GM19328 (cell line): ENCODE results near the gene ZYX.
A peak's percentile ranks its signal among the peaks of the same experiment; 100 is the strongest.

ENCODE experiments used
- ATAC-seq: cut with Tn5 transposase; IDR thresholded peaks from one replicate; pipeline ENCODE4 v1.9.1; 2021; ENCODE audit warnings: mild to moderate bottlenecking, moderate library complexity; ENCODE audit not compliant: unreplicated experiment

Gene ZYX, protein sequence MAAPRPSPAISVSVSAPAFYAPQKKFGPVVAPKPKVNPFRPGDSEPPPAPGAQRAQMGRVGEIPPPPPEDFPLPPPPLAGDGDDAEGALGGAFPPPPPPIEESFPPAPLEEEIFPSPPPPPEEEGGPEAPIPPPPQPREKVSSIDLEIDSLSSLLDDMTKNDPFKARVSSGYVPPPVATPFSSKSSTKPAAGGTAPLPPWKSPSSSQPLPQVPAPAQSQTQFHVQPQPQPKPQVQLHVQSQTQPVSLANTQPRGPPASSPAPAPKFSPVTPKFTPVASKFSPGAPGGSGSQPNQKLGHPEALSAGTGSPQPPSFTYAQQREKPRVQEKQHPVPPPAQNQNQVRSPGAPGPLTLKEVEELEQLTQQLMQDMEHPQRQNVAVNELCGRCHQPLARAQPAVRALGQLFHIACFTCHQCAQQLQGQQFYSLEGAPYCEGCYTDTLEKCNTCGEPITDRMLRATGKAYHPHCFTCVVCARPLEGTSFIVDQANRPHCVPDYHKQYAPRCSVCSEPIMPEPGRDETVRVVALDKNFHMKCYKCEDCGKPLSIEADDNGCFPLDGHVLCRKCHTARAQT

GRCh38 chr7:143380646-143381426 lies at the start of gene ZYX:
ZYX (plus strand) TSS chr7:143381345; CDS start chr7:143381572, 227 bp downstream.
- ATAC-seq: peak; percentile 82

DNA sequence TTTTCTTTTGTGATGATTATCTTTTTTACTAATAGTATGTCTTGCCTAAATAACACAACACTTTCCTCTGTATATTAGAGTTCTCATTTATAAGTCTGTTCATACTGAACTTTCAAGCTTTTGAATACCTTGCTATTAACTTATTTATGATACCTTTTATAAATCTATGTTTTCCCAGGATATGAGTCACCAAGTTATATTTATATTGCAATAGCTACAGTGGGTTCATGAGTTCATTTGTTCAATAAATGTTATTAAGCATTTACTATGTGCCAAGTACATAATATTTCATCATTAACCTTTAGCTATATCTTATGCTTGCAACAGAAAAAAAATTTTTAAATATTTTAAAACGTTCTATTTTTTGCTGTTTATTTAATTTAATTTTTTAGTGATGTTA lies 46.9 kb upstream of the ZYX start:
- ATAC-seq: no peak

GRCh38 chr7:143337216-143337615 lies 43.9 kb upstream of the ZYX start:
- no peak for ATAC-seq

DNA sequence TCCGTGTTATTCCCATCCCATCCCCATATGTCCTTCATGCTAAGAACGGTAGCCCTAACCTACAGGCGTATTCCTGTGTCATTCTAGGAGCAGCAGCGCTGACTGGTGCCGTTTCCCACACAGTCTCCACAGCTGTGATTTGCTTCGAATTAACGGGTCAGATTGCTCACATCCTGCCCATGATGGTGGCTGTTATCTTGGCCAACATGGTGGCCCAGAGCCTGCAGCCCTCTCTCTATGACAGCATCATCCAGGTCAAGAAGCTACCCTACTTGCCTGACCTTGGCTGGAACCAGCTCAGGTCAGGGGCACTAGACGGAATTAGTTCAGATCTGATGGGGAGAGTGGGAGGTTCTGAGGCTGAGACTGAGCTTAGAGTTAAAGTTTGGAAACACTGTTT lies 39.3 kb upstream of the ZYX start:
- ATAC-seq: no peak

DNA sequence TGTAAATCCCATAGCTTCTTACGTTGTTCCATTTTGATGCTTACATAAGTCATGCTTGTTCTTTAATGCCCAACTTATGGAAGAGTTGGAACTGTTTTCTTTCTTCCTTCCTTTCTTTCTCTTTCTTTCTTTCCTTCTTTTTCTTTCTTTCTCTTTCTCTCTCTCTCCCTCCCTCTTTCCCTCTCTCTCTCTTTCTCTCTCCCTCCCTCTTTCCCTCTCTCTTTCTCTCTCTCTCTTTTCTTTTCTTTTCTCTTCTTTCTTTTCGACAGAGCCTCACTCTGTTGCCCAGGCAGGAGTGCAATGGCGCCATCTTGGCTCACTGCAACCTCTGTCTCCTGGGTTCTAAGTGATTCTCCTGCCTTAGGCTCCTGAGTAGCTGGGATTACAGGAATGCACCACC lies 37.5 kb upstream of the ZYX start:
- ATAC-seq: no peak

DNA sequence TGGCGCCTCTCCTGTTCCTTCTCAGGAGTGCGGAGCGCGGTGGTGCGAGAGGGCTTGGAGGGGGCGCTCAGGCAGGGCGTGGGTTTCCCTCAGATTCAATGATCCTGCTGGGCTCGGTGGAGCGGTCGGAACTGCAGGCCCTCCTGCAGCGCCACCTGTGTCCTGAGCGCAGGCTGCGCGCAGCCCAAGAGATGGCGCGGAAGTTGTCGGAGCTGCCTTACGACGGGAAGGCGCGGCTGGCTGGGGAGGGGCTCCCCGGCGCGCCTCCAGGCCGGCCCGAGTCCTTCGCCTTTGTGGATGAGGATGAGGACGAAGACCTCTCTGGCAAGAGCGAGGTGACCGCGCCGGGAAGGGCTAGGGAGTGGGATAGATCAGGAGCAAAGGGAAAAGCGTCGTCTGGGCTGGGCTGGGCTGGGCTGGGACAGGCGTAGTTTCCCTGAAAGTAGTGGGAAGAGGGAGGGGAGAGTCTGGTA lies 35.7 kb upstream of the ZYX start:
- ATAC-seq: peak; percentile 53

DNA sequence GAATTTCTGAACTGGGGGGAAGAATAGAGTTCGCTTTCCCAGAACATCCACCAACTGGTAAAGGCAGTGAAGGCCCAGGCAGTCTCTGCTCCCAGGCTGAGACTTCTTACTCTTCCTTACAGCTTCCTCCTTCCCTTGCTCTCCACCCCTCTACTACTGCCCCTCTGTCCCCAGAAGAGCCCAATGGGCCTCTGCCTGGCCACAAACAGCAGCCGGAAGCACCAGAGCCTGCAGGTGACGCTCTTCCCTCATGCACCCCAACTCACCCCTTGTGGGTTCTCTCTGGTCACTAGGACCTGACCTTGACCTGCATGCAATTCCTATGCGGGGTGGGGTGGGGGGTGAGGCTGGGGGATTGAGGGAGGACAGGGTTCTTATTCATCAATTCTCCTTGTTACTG lies 35.1 kb upstream of the ZYX start:
- no peak for ATAC-seq

- no peak for ATAC-seq
Measured at GRCh38 chr7:143347950-143348349, 33.2 kb upstream of the ZYX start.

GRCh38 chr7:143351060-143351459 lies 30.1 kb upstream of the ZYX start:
- ATAC-seq: no peak

DNA sequence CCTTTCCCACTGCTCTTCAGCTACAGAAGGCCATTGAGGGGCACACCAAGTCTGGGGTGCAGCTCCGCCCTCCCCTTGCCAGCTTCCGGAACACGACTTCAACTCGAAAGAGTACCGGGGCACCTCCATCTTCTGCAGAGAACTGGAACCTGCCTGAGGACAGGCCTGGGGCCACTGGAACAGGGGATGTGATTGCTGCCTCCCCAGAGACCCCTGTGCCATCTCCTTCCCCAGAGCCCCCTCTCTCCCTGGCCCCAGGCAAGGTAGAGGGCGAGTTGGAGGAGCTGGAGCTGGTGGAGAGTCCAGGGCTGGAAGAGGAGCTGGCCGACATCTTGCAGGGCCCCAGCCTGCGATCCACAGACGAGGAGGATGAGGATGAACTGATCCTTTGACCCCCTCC lies 29.6 kb upstream of the ZYX start:
- no peak for ATAC-seq

GRCh38 chr7:143352531-143353002 lies 28.6 kb upstream of the ZYX start:
- ATAC-seq: no peak

- no peak for ATAC-seq
Measured at GRCh38 chr7:143354376-143354775, 26.8 kb upstream of the ZYX start.

GRCh38 chr7:143354965-143355364 lies 26.2 kb upstream of the ZYX start:
- no peak for ATAC-seq

- no peak for ATAC-seq
Measured at GRCh38 chr7:143355450-143356385, 25.4 kb upstream of the ZYX start.

GRCh38 chr7:143356414-143357050 lies 24.6 kb upstream of the ZYX start:
- ATAC-seq: no peak

DNA sequence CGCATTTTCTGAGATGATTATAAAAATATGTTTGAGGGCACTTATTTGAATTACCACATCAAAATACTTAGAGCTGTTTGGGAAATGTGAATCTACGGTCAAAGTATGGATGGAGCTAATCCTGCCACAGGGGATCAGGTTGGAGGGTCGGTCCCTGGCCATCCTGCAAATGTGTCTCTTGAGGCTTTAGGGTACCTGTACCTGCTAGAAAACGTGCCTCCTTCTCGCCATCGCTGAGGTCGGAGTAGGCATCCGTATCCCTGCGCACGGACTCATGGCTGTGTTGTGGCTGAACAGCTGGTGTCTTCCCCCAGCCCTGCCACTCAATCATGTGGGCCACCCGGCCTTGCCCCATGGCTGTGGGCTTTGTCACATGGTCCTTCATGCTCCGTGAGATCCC lies 22.5 kb upstream of the ZYX start:
- ATAC-seq: no peak

- no peak for ATAC-seq
Measured at GRCh38 chr7:143359771-143360353, 21.3 kb upstream of the ZYX start.

DNA sequence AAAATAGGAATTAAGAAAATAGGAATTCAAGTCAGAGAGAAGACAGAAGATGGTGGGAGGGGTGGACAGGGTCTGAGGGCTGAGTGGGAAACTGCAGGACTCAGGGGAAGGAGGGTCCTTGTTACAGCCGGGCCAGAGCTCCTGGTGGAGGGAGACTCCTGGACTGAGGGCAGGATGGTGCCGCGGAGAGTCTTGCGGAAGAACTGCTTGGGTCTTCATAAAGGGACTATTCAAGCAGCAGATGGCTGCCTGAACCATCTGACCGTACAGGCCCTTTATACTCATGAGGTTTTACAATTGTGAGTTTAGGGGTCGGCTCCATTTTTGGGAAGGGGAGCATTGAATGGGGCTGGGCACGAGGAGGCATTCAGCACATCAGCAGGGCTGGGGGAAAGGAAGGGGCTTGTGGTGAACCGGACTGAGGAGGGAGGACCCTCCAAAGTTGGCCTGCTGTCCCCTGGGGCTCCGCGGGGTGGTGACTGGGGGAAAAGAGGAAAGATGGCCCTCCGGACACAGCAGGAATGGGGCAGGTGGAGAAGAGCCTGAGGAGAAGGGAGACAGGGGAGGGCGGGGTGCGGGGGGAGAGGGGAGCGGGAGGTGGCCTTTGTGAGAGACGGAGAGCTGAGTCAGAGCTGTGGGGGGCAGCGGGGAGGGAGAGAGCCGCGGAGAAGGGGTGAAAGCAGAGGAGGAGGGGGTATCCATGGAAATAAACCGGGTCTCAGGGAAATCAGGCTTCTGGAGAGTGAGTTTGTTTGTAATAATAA lies 20.2 kb upstream of the ZYX start:
- no peak for ATAC-seq

GRCh38 chr7:143361552-143362130 lies 19.5 kb upstream of the ZYX start:
- ATAC-seq: no peak
